ENCODE results near the gene GJC1.

GJC1 gene

GRCh38 chr17:44829523-44830358, at the start of gene GJC1:
Gene GJC1 (minus strand): TSS chr17:44830287. CDS start chr17:44805817, 24,470 bp downstream.
- DNase-seq = peak; percentile 48

- DNase-seq = no peak
Observed at GRCh38 chr17:44879376-44879775, 49.3 kb upstream of the GJC1 start.

GRCh38 chr17:44878627-44879221, 48.6 kb upstream of the GJC1 start:
- peak; percentile 20 for DNase-seq

- DNase-seq = no peak
Observed at GRCh38 chr17:44877121-44877520, 47.0 kb upstream of the GJC1 start.

GRCh38 chr17:44875761-44876160, 45.7 kb upstream of the GJC1 start:
- no peak for DNase-seq

- no peak for DNase-seq
Observed at GRCh38 chr17:44872131-44872768, 42.2 kb upstream of the GJC1 start.

GRCh38 chr17:44871556-44871955, 41.5 kb upstream of the GJC1 start:
- no peak for DNase-seq

GRCh38 chr17:44867841-44868240, 37.8 kb upstream of the GJC1 start:
- no peak for DNase-seq

- DNase-seq = no peak
Observed at GRCh38 chr17:44865931-44866330, 35.8 kb upstream of the GJC1 start.

- DNase-seq = peak; percentile 63
Observed at GRCh38 chr17:44865231-44865660, 35.2 kb upstream of the GJC1 start.

GRCh38 chr17:44864831-44865230, 34.7 kb upstream of the GJC1 start:
- DNase-seq = no peak

GRCh38 chr17:44863061-44863918, 33.2 kb upstream of the GJC1 start:
- no peak for DNase-seq

GRCh38 chr17:44862278-44862914, 32.3 kb upstream of the GJC1 start:
- DNase-seq = no peak

- DNase-seq = no peak
Observed at GRCh38 chr17:44859701-44860100, 29.6 kb upstream of the GJC1 start.

GRCh38 chr17:44854192-44854591, 24.1 kb upstream of the GJC1 start:
- DNase-seq = no peak

- DNase-seq = no peak
Observed at GRCh38 chr17:44850612-44851011, 20.5 kb upstream of the GJC1 start.

GRCh38 chr17:44850025-44850424, 19.9 kb upstream of the GJC1 start:
- no peak for DNase-seq

- no peak for DNase-seq
Observed at GRCh38 chr17:44848961-44849489, 18.9 kb upstream of the GJC1 start.

- no peak for DNase-seq
Observed at GRCh38 chr17:44848257-44848795, 18.2 kb upstream of the GJC1 start.

- no peak for DNase-seq
Observed at GRCh38 chr17:44847586-44847985, 17.5 kb upstream of the GJC1 start, which contains the start of gene HIGD1B. Gene HIGD1B (plus strand): TSS chr17:44847883. CDS start chr17:44848153, 270 bp downstream.

GRCh38 chr17:44846206-44846605, 16.1 kb upstream of the GJC1 start:
- DNase-seq = no peak

GRCh38 chr17:44844390-44844830, 14.3 kb upstream of the GJC1 start:
- DNase-seq = peak; percentile 48

Data from HCEC 1CT (cell line).